ENCODE data around the gene USPL1. TPM values are rescaled to one million over a fixed set of nuclear protein-coding genes. Genes with fewer than 3 reads are reported as not detected.

Gene USPL1
- total RNA-seq, 4 donors from 2014 or later = 19.7 to 62.1 (median 27.1) TPM

- intact Hi-C loops (cut with DNase I; ENCODE audit: low total_unique reads) = no loop called here
- H3K36me3 ChIP-seq = no peaks in the 10 kb centered on the region
These were observed 31.9 kb upstream of the USPL1 start for GRCh38 chr13:30585748-30586262.

GRCh38 chr13:30587231-30587630, 30.5 kb upstream of the USPL1 start:
- Histone ChIP-seq H3K27ac (no peak overlapping the region), H3K27me3 (no peaks in the 10 kb centered on the region), H3K4me1 (no peaks in the 10 kb centered on the region), H3K9me3 (no peaks in the 10 kb centered on the region), H3K4me3 (no peak overlapping the region), H3K36me3 (no peaks in the 10 kb centered on the region)
- intact Hi-C loops (cut with DNase I; ENCODE audit: low total_unique reads) = no loop called here
- DNase-seq = no peak
- TF ChIP-seq POLR2A (IDR thresholded peaks at IDR 0.05) = no peak
- TF ChIP-seq, protein P1, sequence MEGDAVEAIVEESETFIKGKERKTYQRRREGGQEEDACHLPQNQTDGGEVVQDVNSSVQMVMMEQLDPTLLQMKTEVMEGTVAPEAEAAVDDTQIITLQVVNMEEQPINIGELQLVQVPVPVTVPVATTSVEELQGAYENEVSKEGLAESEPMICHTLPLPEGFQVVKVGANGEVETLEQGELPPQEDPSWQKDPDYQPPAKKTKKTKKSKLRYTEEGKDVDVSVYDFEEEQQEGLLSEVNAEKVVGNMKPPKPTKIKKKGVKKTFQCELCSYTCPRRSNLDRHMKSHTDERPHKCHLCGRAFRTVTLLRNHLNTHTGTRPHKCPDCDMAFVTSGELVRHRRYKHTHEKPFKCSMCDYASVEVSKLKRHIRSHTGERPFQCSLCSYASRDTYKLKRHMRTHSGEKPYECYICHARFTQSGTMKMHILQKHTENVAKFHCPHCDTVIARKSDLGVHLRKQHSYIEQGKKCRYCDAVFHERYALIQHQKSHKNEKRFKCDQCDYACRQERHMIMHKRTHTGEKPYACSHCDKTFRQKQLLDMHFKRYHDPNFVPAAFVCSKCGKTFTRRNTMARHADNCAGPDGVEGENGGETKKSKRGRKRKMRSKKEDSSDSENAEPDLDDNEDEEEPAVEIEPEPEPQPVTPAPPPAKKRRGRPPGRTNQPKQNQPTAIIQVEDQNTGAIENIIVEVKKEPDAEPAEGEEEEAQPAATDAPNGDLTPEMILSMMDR (IDR thresholded peaks at IDR 0.05) = no peak

More at GRCh38 chr13:30585748-30586262, 31.9 kb upstream of the USPL1 start:
- no peak overlapping the region for H3K27ac ChIP-seq
- no peak overlapping the region for H3K4me3 ChIP-seq
- H3K4me1 ChIP-seq = no peaks in the 10 kb centered on the region
- TF ChIP-seq, protein P1 (IDR thresholded peaks at IDR 0.05) = no peak
- no peak for TF ChIP-seq POLR2A (IDR thresholded peaks at IDR 0.05)
- no peaks in the 10 kb centered on the region for H3K27me3 ChIP-seq
- DNase-seq = no peak
- H3K9me3 ChIP-seq = no peaks in the 10 kb centered on the region

DNA sequence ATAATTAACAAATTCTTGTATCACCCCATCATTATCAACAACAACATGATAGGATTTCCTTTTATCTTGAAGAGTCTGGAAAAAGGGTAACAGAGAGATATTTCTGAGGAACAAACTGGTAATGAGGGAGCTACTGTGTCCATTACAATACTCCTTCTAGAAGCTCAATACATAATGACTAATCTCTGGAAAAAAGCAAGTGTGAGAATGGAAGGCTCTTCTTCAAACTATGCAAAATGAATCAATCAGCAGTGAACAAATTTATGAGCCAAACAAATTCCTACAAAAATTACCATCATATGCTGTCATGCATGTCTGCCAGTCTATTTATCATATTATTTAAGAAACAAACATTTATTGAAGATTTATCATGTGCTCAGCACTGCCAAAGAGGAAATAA, 30.0 kb upstream of the USPL1 start:
- DNase-seq = no peak
- TF ChIP-seq, protein P1 (IDR thresholded peaks at IDR 0.05) = no peak
- no peak for TF ChIP-seq POLR2A (IDR thresholded peaks at IDR 0.05)
- Histone ChIP-seq H3K4me1 (no peaks in the 10 kb centered on the region), H3K27me3 (no peaks in the 10 kb centered on the region), H3K36me3 (no peaks in the 10 kb centered on the region), H3K27ac (no peak overlapping the region), H3K4me3 (no peak overlapping the region), H3K9me3 (no peaks in the 10 kb centered on the region)
- intact Hi-C loops (cut with DNase I; ENCODE audit: low total_unique reads) = no loop called here

DNA sequence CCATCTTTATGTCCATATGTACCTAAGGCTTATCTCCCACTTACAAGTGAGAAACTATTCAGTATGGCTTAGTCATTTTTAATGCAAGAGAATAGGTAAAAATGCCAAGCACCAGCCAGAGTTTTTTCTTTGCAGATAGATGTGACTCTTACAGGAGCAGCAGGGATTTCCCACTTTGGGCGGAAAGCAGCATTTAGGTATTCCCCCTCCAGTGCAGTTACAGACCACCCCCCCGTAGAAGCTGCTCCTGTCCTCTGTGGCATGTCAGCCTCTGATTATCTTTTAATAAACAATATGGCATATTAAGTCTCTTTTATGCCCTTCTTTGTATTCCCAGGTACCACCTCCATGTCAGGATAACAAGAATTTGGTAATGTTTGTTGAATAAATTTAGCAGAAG, 24.7 kb upstream of the USPL1 start:
- Histone ChIP-seq H3K9me3 (no peaks in the 10 kb centered on the region), H3K27me3 (no peaks in the 10 kb centered on the region), H3K36me3 (no peaks in the 10 kb centered on the region), H3K27ac (no peak overlapping the region), H3K4me3 (no peak overlapping the region), H3K4me1 (no peaks in the 10 kb centered on the region)
- TF ChIP-seq, protein P1 (IDR thresholded peaks at IDR 0.05) = no peak
- no peak for TF ChIP-seq POLR2A (IDR thresholded peaks at IDR 0.05)
- intact Hi-C loops (cut with DNase I; ENCODE audit: low total_unique reads) = no loop called here
- DNase-seq = no peak

DNA sequence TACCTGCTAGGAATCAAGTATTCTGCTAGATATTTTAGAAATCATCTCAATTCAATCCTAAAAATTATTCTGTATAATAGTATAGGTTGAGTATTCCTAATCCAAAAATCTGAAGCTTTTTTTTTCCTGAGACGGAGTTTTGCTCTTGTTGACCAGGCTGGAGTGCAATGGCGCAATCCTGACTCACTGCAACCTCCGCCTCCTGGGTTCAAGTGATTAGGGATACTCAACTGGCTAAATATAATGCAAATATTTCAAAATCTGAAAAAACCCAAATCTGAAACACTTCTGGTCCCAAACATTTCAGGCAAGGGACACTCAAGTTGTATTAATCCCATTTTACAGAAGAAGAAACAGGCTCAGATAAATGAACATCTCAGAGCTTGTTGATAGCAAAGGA, 17.2 kb upstream of the USPL1 start:
- DNase-seq = no peak
- no peaks in the 10 kb centered on the region for H3K4me1 ChIP-seq

More for the DNA sequence above, 17.2 kb upstream of the USPL1 start:
- no peaks in the 10 kb centered on the region for H3K9me3 ChIP-seq
- TF ChIP-seq, protein P1 (IDR thresholded peaks at IDR 0.05) = no peak
- no peak for TF ChIP-seq POLR2A (IDR thresholded peaks at IDR 0.05)
- no peaks in the 10 kb centered on the region for H3K27me3 ChIP-seq
- no peaks in the 10 kb centered on the region for H3K36me3 ChIP-seq
- H3K27ac ChIP-seq = no peak overlapping the region
- H3K4me3 ChIP-seq = no peak overlapping the region
- intact Hi-C loops (cut with DNase I; ENCODE audit: low total_unique reads) = no loop called here
